HepG2 (cell line): ENCODE measurements around the gene ENG. TPM values are rescaled to one million over a fixed set of nuclear protein-coding genes. Genes with fewer than 3 reads are reported as not detected.

Source experiments
- AHR ChIP-seq: IDR thresholded peaks from 2 replicates; pipeline ENCODE4 v1.6.1; 2018; ENCODE audit warnings: missing genetic modification reagents, missing compliant biosample characterization
- DR1 ChIP-seq: sonication (generic); formaldehyde crosslinking; IDR thresholded peaks from 2 replicates; pipeline ENCODE4 v1.8.0; 2021; ENCODE audit warnings: mild to moderate bottlenecking, missing genetic modification reagents, inconsistent platforms
- E2F5 ChIP-seq: sonication (generic); formaldehyde crosslinking; conservative IDR thresholded peaks from 2 replicates; pipeline ENCODE4 v1.4.0; 2020; ENCODE audit warnings: missing genetic modification reagents
- IKZF1 ChIP-seq: fragments of 450-650 bp; IDR thresholded peaks from 2 replicates; pipeline ENCODE4 v1.7.1; 2016
- PAWR ChIP-seq: sonication (generic); formaldehyde crosslinking; IDR thresholded peaks from 2 replicates; pipeline ENCODE4 v1.4.0; 2020; ENCODE audit warnings: missing genetic modification reagents, mild to moderate bottlenecking, borderline replicate concordance
- PCBP2 ChIP-seq: fragments of 200-400 bp; formaldehyde crosslinking; optimal IDR thresholded peaks from 2 replicates; pipeline ENCODE3; 2018; ENCODE audit warnings: low read length, low read depth; ENCODE audit not compliant: poor library complexity, severe bottlenecking
- RELA ChIP-seq: sonication (generic); formaldehyde crosslinking; IDR thresholded peaks from 2 replicates; pipeline ENCODE4 v1.4.0; 2020; ENCODE audit warnings: missing genetic modification reagents
- RNF219 ChIP-seq: sonication (generic); formaldehyde crosslinking; IDR thresholded peaks from 2 replicates; pipeline ENCODE4 v1.5.0; 2020; ENCODE audit warnings: mild to moderate bottlenecking, missing genetic modification reagents
- SMAD1 ChIP-seq: sonication (generic); formaldehyde crosslinking; IDR thresholded peaks from 2 replicates; pipeline ENCODE4 v1.4.0; 2020; ENCODE audit warnings: missing genetic modification reagents, low read depth, mild to moderate bottlenecking, borderline replicate concordance
- SNAI1 ChIP-seq: sonication (generic); formaldehyde crosslinking; IDR thresholded peaks from 2 replicates; pipeline ENCODE4 v1.5.0; 2020; ENCODE audit warnings: mild to moderate bottlenecking, missing genetic modification reagents, borderline replicate concordance
- TAF1 ChIP-seq: sonication (generic); formaldehyde crosslinking; IDR thresholded peaks from 2 replicates; pipeline ENCODE4 v1.4.0; 2020; ENCODE audit warnings: missing genetic modification reagents
- TP53 ChIP-seq: sonication (generic); formaldehyde crosslinking; conservative IDR thresholded peaks from 2 replicates; pipeline ENCODE4 v1.4.0; 2020; ENCODE audit warnings: missing genetic modification reagents
- ZBTB10 ChIP-seq: sonication (generic); formaldehyde crosslinking; IDR thresholded peaks from 2 replicates; pipeline ENCODE4 v1.4.0; 2020; ENCODE audit warnings: missing genetic modification reagents, borderline replicate concordance
- ZFP91 ChIP-seq: sonication (generic); formaldehyde crosslinking; IDR thresholded peaks from 2 replicates; pipeline ENCODE4 v1.9.0; 2022; ENCODE audit warnings: missing genetic modification reagents, mild to moderate bottlenecking, borderline replicate concordance
- ZNF10 ChIP-seq: sonication (generic); formaldehyde crosslinking; IDR thresholded peaks from 2 replicates; pipeline ENCODE4 v1.4.0; 2020; ENCODE audit warnings: mild to moderate bottlenecking, low read depth, missing genetic modification reagents, borderline replicate concordance
- ZNF460 ChIP-seq: sonication (generic); formaldehyde crosslinking; IDR thresholded peaks from 2 replicates; pipeline ENCODE4 v1.5.1; 2020; ENCODE audit warnings: missing genetic modification reagents, mild to moderate bottlenecking, borderline replicate concordance
- ZNF549 ChIP-seq: sonication (generic); formaldehyde crosslinking; IDR thresholded peaks from 2 replicates; pipeline ENCODE4 v1.5.0; 2020; ENCODE audit warnings: missing genetic modification reagents
- ZNF75D ChIP-seq: sonication (generic); formaldehyde crosslinking; IDR thresholded peaks from 2 replicates; pipeline ENCODE4 v1.8.1; 2023; ENCODE audit warnings: missing genetic modification reagents, mild to moderate bottlenecking, borderline replicate concordance
- polyA plus RNA-seq, 8 experiments: library from polyadenylated mRNA; depleted of rRNA in 3 of 8; stranded (reverse) in 7 of 8; unstranded in 1 of 8; fragments of >200 nt; fragmentation: Illumina TruSeq in 4 of 8; extraction: Trizol in 4 of 8; gene quantifications; 2 replicates each; pipeline versions ENCODE4 v1.2.1 to v1.2.3, GENCODE V29; 2011 to 2016; ENCODE audit warnings: low read depth in 4 of 8, missing spikeins in 1 of 8, mixed read lengths in 1 of 8; ENCODE audit not compliant: insufficient read depth in 1 of 8
- total RNA-seq, 5 experiments: library from RNA; depleted of rRNA; stranded (reverse); fragments of >200 nt; fragmentation: Illumina TruSeq; extraction: Trizol; gene quantifications; 2 replicates each; pipeline ENCODE4 v1.2.3, GENCODE V29; 2016; ENCODE audit warnings: low read depth in 1 of 5
- TF ChIP-seq, protein P1 (sequence below): sonication (generic); formaldehyde crosslinking; IDR thresholded peaks from 2 replicates; pipeline ENCODE4 v1.4.0; 2020; ENCODE audit warnings: missing genetic modification reagents
- TF ChIP-seq, protein P2 (sequence below): sonication (generic); formaldehyde crosslinking; IDR thresholded peaks from 2 replicates; pipeline ENCODE4 v1.4.0; 2020; ENCODE audit warnings: mild to moderate bottlenecking, missing genetic modification reagents

Gene ENG
- total and polyA plus RNA-seq, 2 of the 13 experiments (the other 11 are each of a cell fraction or from before 2014, with no cell fraction given): 0.02 to 1.1 TPM

DNA sequence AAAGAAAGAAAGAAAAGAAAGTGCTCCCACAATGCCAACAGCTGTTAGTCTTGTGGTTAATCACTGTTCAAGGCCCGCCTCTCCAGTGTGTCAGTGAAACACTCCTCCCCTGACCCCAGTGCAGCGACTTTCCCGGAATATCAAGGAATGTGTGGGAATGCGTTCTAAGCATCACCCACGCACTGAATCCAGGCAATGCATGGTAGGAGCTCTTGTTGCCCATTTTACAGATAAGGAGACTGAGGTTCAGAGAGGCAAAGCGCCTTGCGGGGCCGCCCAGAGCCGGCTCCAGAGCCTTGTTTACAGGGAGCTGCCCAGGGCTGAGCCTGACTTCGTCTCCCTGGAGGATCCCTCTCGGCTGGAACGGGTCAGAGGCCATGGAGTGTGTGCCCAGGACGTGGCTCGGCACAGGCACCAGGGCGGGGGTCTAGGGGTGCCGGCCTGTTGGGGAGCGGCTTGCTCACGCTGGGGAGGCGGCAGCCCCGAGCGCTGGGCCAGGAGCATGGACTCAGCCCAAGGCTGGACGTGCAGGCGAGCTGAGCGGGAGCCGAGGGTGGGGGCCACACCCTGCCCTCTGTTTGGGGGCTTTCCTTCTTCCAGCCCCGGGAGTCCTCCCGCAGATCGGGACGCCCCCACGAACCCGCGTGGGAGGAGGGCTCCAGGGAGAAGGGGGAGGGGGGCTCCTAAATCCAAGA lies 44.1 kb upstream of the ENG start (continued):
- no peak for TF ChIP-seq E2F5 (CRISPR knock-in tag)
- no peak for TF ChIP-seq DR1 (CRISPR knock-in tag)
- TF ChIP-seq RNF219: no peak
- TF ChIP-seq ZNF75D (CRISPR knock-in tag): no peak
- TF ChIP-seq ZFP91 (CRISPR knock-in tag): peak; percentile 61
- TF ChIP-seq ZNF549: no peak
- TF ChIP-seq, protein P1, sequence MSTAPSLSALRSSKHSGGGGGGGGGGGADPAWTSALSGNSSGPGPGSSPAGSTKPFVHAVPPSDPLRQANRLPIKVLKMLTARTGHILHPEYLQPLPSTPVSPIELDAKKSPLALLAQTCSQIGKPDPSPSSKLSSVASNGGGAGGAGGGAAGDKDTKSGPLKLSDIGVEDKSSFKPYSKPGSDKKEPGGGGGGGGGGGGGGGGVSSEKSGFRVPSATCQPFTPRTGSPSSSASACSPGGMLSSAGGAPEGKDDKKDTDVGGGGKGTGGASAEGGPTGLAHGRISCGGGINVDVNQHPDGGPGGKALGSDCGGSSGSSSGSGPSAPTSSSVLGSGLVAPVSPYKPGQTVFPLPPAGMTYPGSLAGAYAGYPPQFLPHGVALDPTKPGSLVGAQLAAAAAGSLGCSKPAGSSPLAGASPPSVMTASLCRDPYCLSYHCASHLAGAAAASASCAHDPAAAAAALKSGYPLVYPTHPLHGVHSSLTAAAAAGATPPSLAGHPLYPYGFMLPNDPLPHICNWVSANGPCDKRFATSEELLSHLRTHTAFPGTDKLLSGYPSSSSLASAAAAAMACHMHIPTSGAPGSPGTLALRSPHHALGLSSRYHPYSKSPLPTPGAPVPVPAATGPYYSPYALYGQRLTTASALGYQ (CRISPR knock-in tag): no peak
- TF ChIP-seq TAF1: peak; percentile 31; the same call in 1 of the 2 replicates
- peak; percentile 57; the same call in 1 of the 2 replicates for TF ChIP-seq ZBTB10 (CRISPR knock-in tag)
- TF ChIP-seq PAWR: no peak
- TF ChIP-seq AHR (CRISPR knock-in tag): no peak
- TF ChIP-seq ZNF10 (CRISPR knock-in tag): no peak
- no peak for TF ChIP-seq PCBP2
- TF ChIP-seq RELA (CRISPR knock-in tag): no peak
- TF ChIP-seq TP53 (CRISPR knock-in tag): no peak
- TF ChIP-seq ZNF460 (CRISPR knock-in tag): no peak
- TF ChIP-seq IKZF1: no peak
- TF ChIP-seq, protein P2, sequence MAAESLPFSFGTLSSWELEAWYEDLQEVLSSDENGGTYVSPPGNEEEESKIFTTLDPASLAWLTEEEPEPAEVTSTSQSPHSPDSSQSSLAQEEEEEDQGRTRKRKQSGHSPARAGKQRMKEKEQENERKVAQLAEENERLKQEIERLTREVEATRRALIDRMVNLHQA (CRISPR knock-in tag): no peak
- TF ChIP-seq SNAI1: no peak
- no peak for TF ChIP-seq SMAD1
